IMR-90 (cell line): ENCODE data around the gene LIN52. TPM values are rescaled to one million over a fixed set of nuclear protein-coding genes. Genes with fewer than 3 reads are reported as not detected.

Experiments
- ATAC-seq: fragments of 200-7000 bp; cut with Tn5 transposase; 2 replicates; pipeline ENCODE4 v1.9.1; 2020; ENCODE audit warnings: low read depth, mild to moderate bottlenecking, moderate library complexity
- BruUV-seq: library from RNA; stranded (reverse); fragments of 400-500 nt; replicated peaks from 2 replicates; lab custom pipeline; 2021; lab: Mats Ljungman, UMichigan
- CTCF ChIA-PET: fragments of 300-600 bp; formaldehyde crosslinking; extraction: SDS; loops from one replicate; lab custom pipeline; 2021; ENCODE audit warnings: antibody characterized with exemption; lab: Yijun Ruan, JAX
- POLR2A ChIA-PET: fragments of 300-600 bp; sonication (Branson Sonifier 250); formaldehyde crosslinking; loops from one replicate; lab custom pipeline; 2022; ENCODE audit warnings: antibody characterized with exemption; ENCODE audit not compliant: unreplicated experiment; lab: Charles Lee
- DNase-seq: peaks from one replicate; pipeline ENCODE4 v3.0.0; 2013
- H2AFZ ChIP-seq: replicated peaks from 2 replicates; pipeline ENCODE3; 2013; ENCODE audit warnings: low read length, mild to moderate bottlenecking; ENCODE audit not compliant: poor library complexity
- H2AK5ac ChIP-seq: 2 replicates; pipeline ENCODE4 v1.6.1; 2013; ENCODE audit warnings: low read depth, low read length, inconsistent platforms
- H2AK9ac ChIP-seq: replicated peaks from 2 replicates; pipeline ENCODE3; 2013; ENCODE audit warnings: mild to moderate bottlenecking, low read depth, low read length, moderate library complexity; ENCODE audit not compliant: poor library complexity
- H2BK120ac ChIP-seq: 2 replicates; pipeline ENCODE4 v1.6.1; 2013; ENCODE audit warnings: low read depth, low read length, inconsistent platforms
- H2BK15ac ChIP-seq: 3 replicates; pipeline ENCODE4 v1.6.1; 2013; ENCODE audit warnings: low read depth, low read length, inconsistent platforms
- H2BK20ac ChIP-seq: 2 replicates; pipeline ENCODE4 v1.6.1; 2013; ENCODE audit warnings: low read depth, mild to moderate bottlenecking, inconsistent platforms, low read length, moderate library complexity
- H2BK5ac ChIP-seq: 2 replicates; pipeline ENCODE4 v1.6.1; 2013; ENCODE audit warnings: mild to moderate bottlenecking, low read depth, low read length, inconsistent platforms; ENCODE audit not compliant: poor library complexity, severe bottlenecking
- H3K14ac ChIP-seq: replicated peaks from 2 replicates; pipeline ENCODE4 v1.6.1; 2013; ENCODE audit warnings: low read depth, low read length, inconsistent platforms
- H3K18ac ChIP-seq: 2 replicates; pipeline ENCODE4 v1.6.1; 2013; ENCODE audit warnings: low read depth, low read length, control low read depth
- H3K23ac ChIP-seq: 2 replicates; pipeline ENCODE4 v1.6.1; 2013; ENCODE audit warnings: low read depth, low read length, inconsistent platforms
- H3K27ac ChIP-seq: 2 replicates; pipeline ENCODE4 v1.5.1; 2013; ENCODE audit warnings: mild to moderate bottlenecking, control low read depth, low read length; ENCODE audit not compliant: insufficient read depth
- H3K27me3 ChIP-seq: 2 replicates; pipeline ENCODE4 v1.6.1; 2013; ENCODE audit warnings: low read length; ENCODE audit not compliant: control insufficient read depth, insufficient read depth
- H3K36me3 ChIP-seq: 2 replicates; pipeline ENCODE4 v1.6.1; 2013; ENCODE audit warnings: low read length, mixed read lengths; ENCODE audit not compliant: control insufficient read depth, insufficient read depth
- H3K4ac ChIP-seq: 2 replicates; pipeline ENCODE4 v1.6.1; 2013; ENCODE audit warnings: low read depth, low read length, inconsistent platforms
- H3K4me1 ChIP-seq: 2 replicates; pipeline ENCODE4 v1.6.1; 2013; ENCODE audit warnings: low read length, mixed read lengths; ENCODE audit not compliant: control insufficient read depth, insufficient read depth
- H3K4me2 ChIP-seq: 2 replicates; pipeline ENCODE4 v1.6.1; 2013; ENCODE audit warnings: low read depth, mild to moderate bottlenecking, control low read depth, low read length, moderate library complexity
- H3K4me3 ChIP-seq: 2 replicates; pipeline ENCODE4 v1.5.1; 2013; ENCODE audit warnings: low read depth, mild to moderate bottlenecking, control low read depth, low read length, moderate library complexity; ENCODE audit not compliant: insufficient read depth
- H3K56ac ChIP-seq: 2 replicates; pipeline ENCODE4 v1.6.1; 2013; ENCODE audit warnings: low read length, inconsistent platforms; ENCODE audit not compliant: insufficient read depth; ENCODE audit errors: extremely low read depth
- H3K79me1 ChIP-seq, 2 experiments: 2 replicates each; pipeline ENCODE4 v1.6.1; 2013; ENCODE audit warnings: low read length in 2 of 2, inconsistent platforms in 1 of 2, low read depth in 1 of 2
- H3K9ac ChIP-seq: 2 replicates; pipeline ENCODE4 v1.6.1; 2013; ENCODE audit warnings: low read depth, low read length, control low read depth
- H3K9me1 ChIP-seq: 2 replicates; pipeline ENCODE4 v1.6.1; 2013; ENCODE audit warnings: low read length, inconsistent platforms; ENCODE audit not compliant: insufficient read depth
- H3K9me3 ChIP-seq: 2 replicates; pipeline ENCODE4 v1.6.1; 2013; ENCODE audit warnings: low read length; ENCODE audit not compliant: control insufficient read depth, insufficient read depth
- H4K20me1 ChIP-seq: 2 replicates; pipeline ENCODE4 v1.6.1; 2013; ENCODE audit warnings: low read length, inconsistent platforms; ENCODE audit not compliant: insufficient read depth
- H4K5ac ChIP-seq: 2 replicates; pipeline ENCODE4 v1.6.1; 2013; ENCODE audit warnings: mild to moderate bottlenecking, low read depth, low read length, control low read depth
- H4K8ac ChIP-seq, 2 experiments: 2 replicates each; pipeline ENCODE4 v1.6.1; 2013; ENCODE audit warnings: low read depth in 2 of 2, low read length in 2 of 2, control low read depth in 1 of 2, inconsistent platforms in 1 of 2
- H4K91ac ChIP-seq: 2 replicates; pipeline ENCODE4 v1.6.1; 2013; ENCODE audit warnings: low read depth, low read length, inconsistent platforms; ENCODE audit not compliant: insufficient read depth
- BHLHE40 ChIP-seq: fragments of 150-350 bp; IDR thresholded peaks from 2 replicates; pipeline ENCODE4 v1.6.1; 2016; ENCODE audit warnings: mild to moderate bottlenecking, low read depth, low read length
- CEBPB ChIP-seq: IDR thresholded peaks from 2 replicates; pipeline ENCODE4 v1.6.1; 2012; ENCODE audit warnings: low read depth, low read length, improper control_type of control experiment
- CHD1 ChIP-seq: IDR thresholded peaks from 2 replicates; pipeline ENCODE4 v1.6.1; 2012; ENCODE audit warnings: low read depth, low read length, improper control_type of control experiment
- MAFK ChIP-seq: IDR thresholded peaks from 2 replicates; pipeline ENCODE4 v1.6.1; 2012; ENCODE audit warnings: low read depth, low read length, improper control_type of control experiment
- MAZ ChIP-seq: IDR thresholded peaks from 2 replicates; pipeline ENCODE4 v1.6.1; 2012; ENCODE audit warnings: low read depth, mild to moderate bottlenecking, low read length, improper control_type of control experiment, moderate library complexity, borderline replicate concordance
- MXI1 ChIP-seq: IDR thresholded peaks from 2 replicates; pipeline ENCODE4 v1.6.1; 2012; ENCODE audit warnings: low read depth, mild to moderate bottlenecking, low read length, moderate library complexity, borderline replicate concordance
- NFE2L2 ChIP-seq: fragments of 150-350 bp; IDR thresholded peaks from 2 replicates; pipeline ENCODE4 v1.6.1; 2016; ENCODE audit warnings: low read depth, mild to moderate bottlenecking, low read length
- POLR2A ChIP-seq: IDR thresholded peaks from 2 replicates; pipeline ENCODE4 v1.6.1; 2012; ENCODE audit warnings: mild to moderate bottlenecking, low read depth, low read length
- RAD21 ChIP-seq: IDR thresholded peaks from 2 replicates; pipeline ENCODE4 v1.6.1; 2012; ENCODE audit warnings: low read length, improper control_type of control experiment
- SMC3 ChIP-seq: fragments of 150-350 bp; IDR thresholded peaks from 2 replicates; pipeline ENCODE4 v1.6.1; 2016; ENCODE audit warnings: low read depth, mild to moderate bottlenecking, antibody characterized with exemption, low read length, moderate library complexity
- WGBS, 2 experiments: methylation state at CpG; one replicate each; pipeline versions ENCODE4 v1.1.5 to v1.1.7; 2013; ENCODE audit warnings: missing lambda C conversion rate in 2 of 2; ENCODE audit not compliant: insufficient read length in 1 of 2; ENCODE audit errors: extremely low coverage in 2 of 2; 5-methylcytosine and 5-hydroxymethylcytosine counted together
- dilution Hi-C: fragments of 300-500 bp; cut with HindIII; formaldehyde crosslinking; loops from one replicate; pipeline ENCODE4 v1.14.3; 2018; ENCODE audit warnings: low sequenced_read_pairs; ENCODE audit not compliant: unreplicated experiment
- in situ Hi-C: fragments of 300-500 bp; cut with MboI; formaldehyde crosslinking; loops from 3 replicates; pipeline ENCODE4 v1.14.3; 2019; ENCODE audit warnings: low sequenced_read_pairs, inconsistent platforms, mixed read lengths
- intact Hi-C: fragments of 100-400 bp; cut with micrococcal nuclease; formaldehyde crosslinking; loops from 2 replicates; pipeline ENCODE4 v1.10.0; 2022
- polyA plus RNA-seq, 3 experiments: library from polyadenylated mRNA; depleted of rRNA; stranded (reverse); fragments of >200 nt; gene quantifications; 2 replicates each; pipeline ENCODE4 v1.2.3, GENCODE V29; 2012; ENCODE audit warnings: low replicate concordance in 1 of 3
- total RNA-seq: library from RNA; depleted of rRNA; stranded (reverse); fragments of >200 nt; gene quantifications from 2 replicates; pipeline ENCODE4 v1.2.3, GENCODE V29; 2012
- TF ChIP-seq, protein P1 (sequence below): conservative IDR thresholded peaks from 2 replicates; pipeline ENCODE4 v1.5.1; 2012; ENCODE audit warnings: mild to moderate bottlenecking, low read depth, low read length, improper control_type of control experiment
- TF ChIP-seq, protein P2 (sequence below): fragments of 150-350 bp; IDR thresholded peaks from 2 replicates; pipeline ENCODE4 v1.6.1; 2016; ENCODE audit warnings: low read depth, mild to moderate bottlenecking, low read length, moderate library complexity, borderline replicate concordance
- TF ChIP-seq, protein P3 (sequence below): fragments of 150-350 bp; IDR thresholded peaks from 2 replicates; pipeline ENCODE4 v1.6.1; 2017; ENCODE audit warnings: mild to moderate bottlenecking, antibody characterized with exemption, low read length, low read depth

The LIN52 gene
- total and polyA plus RNA-seq, 2 of the 4 experiments (the other 2 are of a cell fraction): 6.1 to 11.5 TPM

DNA sequence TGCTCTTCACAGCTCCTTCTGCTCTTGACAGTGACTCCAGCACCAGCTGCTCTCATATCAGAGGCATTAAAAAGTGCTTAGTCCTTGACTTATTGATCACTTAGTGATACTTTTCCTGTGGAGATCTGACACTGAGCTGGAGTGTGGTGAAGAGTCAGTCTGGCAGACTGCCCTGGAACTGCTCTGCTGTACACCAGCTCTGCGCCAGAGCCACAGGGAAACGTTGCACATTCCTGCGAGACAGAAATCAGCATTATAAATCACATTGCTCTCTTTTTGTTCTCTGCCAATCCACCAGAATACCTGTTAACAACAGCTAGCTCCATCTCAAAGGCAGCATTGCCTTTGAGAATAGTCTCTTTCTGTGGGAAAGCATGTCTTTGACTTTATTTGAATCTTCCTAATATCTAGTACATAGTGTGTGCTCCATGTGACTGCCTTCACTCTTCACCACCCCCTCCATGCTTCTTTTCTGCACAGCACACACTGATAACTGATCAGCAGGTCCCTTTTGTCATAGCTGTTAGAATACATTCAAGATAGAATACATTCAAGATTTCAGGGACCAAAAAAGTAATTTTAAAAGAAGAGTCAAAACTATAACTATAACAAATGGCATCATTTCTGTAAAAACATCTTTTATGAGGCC, 106.3 kb downstream of the LIN52 start:
- POLR2A ChIA-PET: no interaction called here
- dilution Hi-C loops: no loop called here
- H3K9me1 ChIP-seq: 0 out of 2 replicates have a peak, but pooled peaks cover 3% of the 10 kb centered on the region
- DNase-seq (peak; percentile 2), ATAC-seq (no peak)
- CTCF ChIA-PET: no interaction called here
- H3K27ac ChIP-seq: no peak overlapping the region
- no peaks in the 10 kb centered on the region for H3K4me1 ChIP-seq
- no peaks in the 10 kb centered on the region for H3K9me3 ChIP-seq
- no peak overlapping the region for H3K4ac ChIP-seq
- intact Hi-C loops: no loop called here
- no peak overlapping the region for H3K14ac ChIP-seq
- no peak overlapping the region for H4K8ac ChIP-seq
- H2BK20ac ChIP-seq: no peak overlapping the region
- no CpG with 5 or more reads among the region's 3 CpGs for WGBS, 2 experiments
- H3K18ac ChIP-seq: no peak overlapping the region
- no peak overlapping the region for H3K4me3 ChIP-seq
- no peak overlapping the region for H4K91ac ChIP-seq
- TF ChIP-seq, protein P1, sequence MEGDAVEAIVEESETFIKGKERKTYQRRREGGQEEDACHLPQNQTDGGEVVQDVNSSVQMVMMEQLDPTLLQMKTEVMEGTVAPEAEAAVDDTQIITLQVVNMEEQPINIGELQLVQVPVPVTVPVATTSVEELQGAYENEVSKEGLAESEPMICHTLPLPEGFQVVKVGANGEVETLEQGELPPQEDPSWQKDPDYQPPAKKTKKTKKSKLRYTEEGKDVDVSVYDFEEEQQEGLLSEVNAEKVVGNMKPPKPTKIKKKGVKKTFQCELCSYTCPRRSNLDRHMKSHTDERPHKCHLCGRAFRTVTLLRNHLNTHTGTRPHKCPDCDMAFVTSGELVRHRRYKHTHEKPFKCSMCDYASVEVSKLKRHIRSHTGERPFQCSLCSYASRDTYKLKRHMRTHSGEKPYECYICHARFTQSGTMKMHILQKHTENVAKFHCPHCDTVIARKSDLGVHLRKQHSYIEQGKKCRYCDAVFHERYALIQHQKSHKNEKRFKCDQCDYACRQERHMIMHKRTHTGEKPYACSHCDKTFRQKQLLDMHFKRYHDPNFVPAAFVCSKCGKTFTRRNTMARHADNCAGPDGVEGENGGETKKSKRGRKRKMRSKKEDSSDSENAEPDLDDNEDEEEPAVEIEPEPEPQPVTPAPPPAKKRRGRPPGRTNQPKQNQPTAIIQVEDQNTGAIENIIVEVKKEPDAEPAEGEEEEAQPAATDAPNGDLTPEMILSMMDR: no peak
- TF ChIP-seq SMC3: no peak
- TF ChIP-seq RAD21: no peak
- no peak for TF ChIP-seq CEBPB
- TF ChIP-seq BHLHE40: no peak
- no peak for TF ChIP-seq CHD1
- no peak for TF ChIP-seq POLR2A
- TF ChIP-seq, protein P2, sequence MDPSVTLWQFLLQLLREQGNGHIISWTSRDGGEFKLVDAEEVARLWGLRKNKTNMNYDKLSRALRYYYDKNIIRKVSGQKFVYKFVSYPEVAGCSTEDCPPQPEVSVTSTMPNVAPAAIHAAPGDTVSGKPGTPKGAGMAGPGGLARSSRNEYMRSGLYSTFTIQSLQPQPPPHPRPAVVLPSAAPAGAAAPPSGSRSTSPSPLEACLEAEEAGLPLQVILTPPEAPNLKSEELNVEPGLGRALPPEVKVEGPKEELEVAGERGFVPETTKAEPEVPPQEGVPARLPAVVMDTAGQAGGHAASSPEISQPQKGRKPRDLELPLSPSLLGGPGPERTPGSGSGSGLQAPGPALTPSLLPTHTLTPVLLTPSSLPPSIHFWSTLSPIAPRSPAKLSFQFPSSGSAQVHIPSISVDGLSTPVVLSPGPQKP: no peak
- TF ChIP-seq NFE2L2: no peak
- TF ChIP-seq MXI1: no peak
- TF ChIP-seq, protein P3, sequence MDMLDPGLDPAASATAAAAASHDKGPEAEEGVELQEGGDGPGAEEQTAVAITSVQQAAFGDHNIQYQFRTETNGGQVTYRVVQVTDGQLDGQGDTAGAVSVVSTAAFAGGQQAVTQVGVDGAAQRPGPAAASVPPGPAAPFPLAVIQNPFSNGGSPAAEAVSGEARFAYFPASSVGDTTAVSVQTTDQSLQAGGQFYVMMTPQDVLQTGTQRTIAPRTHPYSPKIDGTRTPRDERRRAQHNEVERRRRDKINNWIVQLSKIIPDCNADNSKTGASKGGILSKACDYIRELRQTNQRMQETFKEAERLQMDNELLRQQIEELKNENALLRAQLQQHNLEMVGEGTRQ: no peak
- no peak for TF ChIP-seq MAFK
- TF ChIP-seq MAZ: no peak
- no peak overlapping the region for H3K23ac ChIP-seq
- no peak overlapping the region for H2BK120ac ChIP-seq
- no peak overlapping the region for H2AFZ ChIP-seq
- no peak overlapping the region for H2AK9ac ChIP-seq
- BruUV-seq: no TSS peak
- H2AK5ac ChIP-seq: no peak overlapping the region
- no peaks in the 10 kb centered on the region for H4K20me1 ChIP-seq
- H2BK5ac ChIP-seq: no peak overlapping the region
- H4K5ac ChIP-seq: no peak overlapping the region
- no peak overlapping the region for H2BK15ac ChIP-seq
- H3K79me1 ChIP-seq: no peaks in the 10 kb centered on the region
- 0 out of 2 replicates have a peak, but pooled peaks cover 2% of the 10 kb centered on the region for H3K36me3 ChIP-seq
- H3K9ac ChIP-seq: no peak overlapping the region
- H3K4me2 ChIP-seq: no peak overlapping the region
- in situ Hi-C loops: no loop called here
- no peaks in the 10 kb centered on the region for H3K27me3 ChIP-seq
- no peak overlapping the region for H3K56ac ChIP-seq
